K562 (cell line): ENCODE data around the gene GABARAP. TPM values are rescaled to one million over a fixed set of nuclear protein-coding genes. Genes with fewer than 3 reads are reported as not detected.

Experiments
- CREB1 ChIP-seq, 2 experiments: sonication (generic) in 1 of 2; formaldehyde crosslinking in 1 of 2; IDR thresholded peaks; 2 replicates each; pipeline versions ENCODE4 v1.6.1 to v1.8.0; 2012 to 2022; ENCODE audit warnings: inconsistent platforms in 1 of 2, mild to moderate bottlenecking in 1 of 2, missing genetic modification reagents in 1 of 2, moderate library complexity in 1 of 2
- FOXP1 ChIP-seq: sonication (generic); formaldehyde crosslinking; IDR thresholded peaks from 2 replicates; pipeline ENCODE4 v1.8.0; 2022; ENCODE audit warnings: mild to moderate bottlenecking, missing genetic modification reagents
- HDAC3 ChIP-seq: fragments of 450-650 bp; IDR thresholded peaks from 2 replicates; pipeline ENCODE4 v1.6.1; 2018; ENCODE audit warnings: borderline replicate concordance, mild to moderate bottlenecking, moderate library complexity; ENCODE audit not compliant: partially characterized antibody
- NFYB ChIP-seq: IDR thresholded peaks from 2 replicates; pipeline ENCODE4 v1.6.1; 2011; ENCODE audit warnings: mild to moderate bottlenecking, moderate library complexity; ENCODE audit not compliant: insufficient read length; ENCODE audit errors: extremely low read depth
- PHF21A ChIP-seq: fragments of 450-650 bp; IDR thresholded peaks from 2 replicates; pipeline ENCODE4 v1.6.1; 2017; ENCODE audit warnings: low read depth, borderline replicate concordance
- POLR3G ChIP-seq: IDR thresholded peaks from 2 replicates; pipeline ENCODE4 v1.6.1; 2011; ENCODE audit not compliant: insufficient read length, insufficient replicate concordance; ENCODE audit errors: extremely low read depth
- SRSF1 ChIP-seq: fragments of 200-400 bp; formaldehyde crosslinking; IDR thresholded peaks from 2 replicates; pipeline ENCODE4 v1.6.1; 2017; ENCODE audit warnings: mild to moderate bottlenecking, low read depth, low read length, moderate library complexity
- TAF7 ChIP-seq: fragments of 450-650 bp; IDR thresholded peaks from 2 replicates; pipeline ENCODE4 v1.6.1; 2016; ENCODE audit warnings: missing genetic modification characterization, missing compliant biosample characterization
- TARDBP ChIP-seq: fragments of 450-650 bp; IDR thresholded peaks from 2 replicates; pipeline ENCODE4 v1.6.1; 2016
- XRCC3 ChIP-seq: fragments of 450-650 bp; IDR thresholded peaks from 2 replicates; pipeline ENCODE4 v1.6.1; 2017; ENCODE audit warnings: mild to moderate bottlenecking, moderate library complexity
- ZNF3 ChIP-seq: fragments of 250-450 bp; sonication (Bioruptor Pico); IDR thresholded peaks from 2 replicates; pipeline ENCODE4 v1.5.0; 2021; ENCODE audit warnings: mild to moderate bottlenecking, moderate library complexity
- ZNF408 ChIP-seq: fragments of 250-450 bp; sonication (Bioruptor Pico); IDR thresholded peaks from 2 replicates; pipeline ENCODE4 v1.4.0; 2020; ENCODE audit warnings: low read depth, mild to moderate bottlenecking, moderate library complexity
- ZNF57 ChIP-seq: fragments of 450-650 bp; formaldehyde crosslinking; IDR thresholded peaks from 2 replicates; pipeline ENCODE4 v1.4.0; 2020; ENCODE audit warnings: mild to moderate bottlenecking, moderate library complexity
- ZNF764 ChIP-seq: fragments of 250-450 bp; sonication (Bioruptor Pico); IDR thresholded peaks from 2 replicates; pipeline ENCODE4 v1.4.0; 2020; ENCODE audit warnings: low read depth, mild to moderate bottlenecking, moderate library complexity
- polyA plus RNA-seq, 8 experiments: library from polyadenylated mRNA; depleted of rRNA in 4 of 8; stranded (reverse) in 5 of 8; unstranded in 3 of 8; fragments of >200 nt; fragmentation: Nextera tagmentation in 2 of 8; fragmentation: Illumina TruSeq in 1 of 8; extraction: Ambion mirVana in 2 of 8; extraction: Trizol in 1 of 8; gene quantifications; 2 replicates each; pipeline versions ENCODE4 v1.2.1 to v1.2.3, GENCODE V29; 2011 to 2014; ENCODE audit warnings: inconsistent platforms in 1 of 8, missing spikeins in 1 of 8
- total RNA-seq, 7 experiments: library from RNA; depleted of rRNA in 6 of 7; stranded (reverse); fragments of >200 nt in 6 of 7; fragmentation: Illumina TruSeq in 2 of 7; extraction: Trizol in 2 of 7; gene quantifications; 2 replicates each; pipeline versions ENCODE4 v1.2.1 to v1.2.3, GENCODE V29; 2011 to 2021; ENCODE audit warnings: low replicate concordance in 1 of 7
- TF ChIP-seq, protein P1 (sequence below), 2 experiments: fragments of 450-650 bp; IDR thresholded peaks; 2 replicates each; pipeline ENCODE4 v1.6.1; 2016; ENCODE audit warnings: mild to moderate bottlenecking in 2 of 2, borderline replicate concordance in 1 of 2, low read depth in 1 of 2, moderate library complexity in 1 of 2
- TF ChIP-seq, protein P2 (sequence below): sonication (generic); formaldehyde crosslinking; IDR thresholded peaks from 2 replicates; pipeline ENCODE4 v1.9.0; 2022; ENCODE audit warnings: mild to moderate bottlenecking, missing genetic modification reagents
- TF ChIP-seq, protein P3 (sequence below): sonication (generic); formaldehyde crosslinking; IDR thresholded peaks from 2 replicates; pipeline ENCODE4 v1.8.0; 2022; ENCODE audit warnings: mild to moderate bottlenecking, missing genetic modification reagents
- TF ChIP-seq, protein P4 (sequence below): fragments of 450-650 bp; conservative IDR thresholded peaks from 2 replicates; pipeline ENCODE4 v1.6.1; 2016; ENCODE audit warnings: missing genetic modification characterization, low read depth, mild to moderate bottlenecking, missing compliant biosample characterization, moderate library complexity

The GABARAP gene
- total and polyA plus RNA-seq, 9 of the 15 experiments (the other 6 are each of a cell fraction or from before 2014, with no cell fraction given): 47.5 to 373 (median 152) TPM

DNA sequence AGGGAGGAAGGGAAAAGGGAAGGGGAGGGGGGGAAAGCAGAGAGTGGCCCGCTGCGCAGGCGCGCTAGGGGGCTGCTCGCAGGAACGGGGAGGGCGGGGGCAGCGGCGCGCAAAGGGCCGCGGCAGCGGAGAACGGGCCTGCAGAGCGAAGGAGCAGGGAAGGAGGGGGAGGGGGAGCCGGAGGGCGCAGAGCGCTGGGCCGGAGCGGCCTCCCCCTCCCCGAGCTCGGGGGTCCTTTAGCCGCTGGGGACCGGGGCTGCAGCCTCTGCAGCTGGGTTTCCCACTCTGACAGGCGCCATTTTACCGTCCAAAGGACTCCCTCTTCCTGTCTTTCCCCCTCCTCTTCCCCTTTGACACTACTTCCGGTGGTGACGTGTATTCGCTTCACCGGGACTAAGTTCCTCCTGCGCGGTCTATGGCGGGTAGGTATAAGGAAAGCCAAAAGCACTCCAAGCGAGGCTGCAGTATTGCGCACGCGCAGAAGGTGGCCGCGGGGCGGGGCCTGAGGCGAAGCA is 9.5 kb upstream of the GABARAP start, which contains the start of gene CTDNEP1 (continued):
- TF ChIP-seq, protein P1, sequence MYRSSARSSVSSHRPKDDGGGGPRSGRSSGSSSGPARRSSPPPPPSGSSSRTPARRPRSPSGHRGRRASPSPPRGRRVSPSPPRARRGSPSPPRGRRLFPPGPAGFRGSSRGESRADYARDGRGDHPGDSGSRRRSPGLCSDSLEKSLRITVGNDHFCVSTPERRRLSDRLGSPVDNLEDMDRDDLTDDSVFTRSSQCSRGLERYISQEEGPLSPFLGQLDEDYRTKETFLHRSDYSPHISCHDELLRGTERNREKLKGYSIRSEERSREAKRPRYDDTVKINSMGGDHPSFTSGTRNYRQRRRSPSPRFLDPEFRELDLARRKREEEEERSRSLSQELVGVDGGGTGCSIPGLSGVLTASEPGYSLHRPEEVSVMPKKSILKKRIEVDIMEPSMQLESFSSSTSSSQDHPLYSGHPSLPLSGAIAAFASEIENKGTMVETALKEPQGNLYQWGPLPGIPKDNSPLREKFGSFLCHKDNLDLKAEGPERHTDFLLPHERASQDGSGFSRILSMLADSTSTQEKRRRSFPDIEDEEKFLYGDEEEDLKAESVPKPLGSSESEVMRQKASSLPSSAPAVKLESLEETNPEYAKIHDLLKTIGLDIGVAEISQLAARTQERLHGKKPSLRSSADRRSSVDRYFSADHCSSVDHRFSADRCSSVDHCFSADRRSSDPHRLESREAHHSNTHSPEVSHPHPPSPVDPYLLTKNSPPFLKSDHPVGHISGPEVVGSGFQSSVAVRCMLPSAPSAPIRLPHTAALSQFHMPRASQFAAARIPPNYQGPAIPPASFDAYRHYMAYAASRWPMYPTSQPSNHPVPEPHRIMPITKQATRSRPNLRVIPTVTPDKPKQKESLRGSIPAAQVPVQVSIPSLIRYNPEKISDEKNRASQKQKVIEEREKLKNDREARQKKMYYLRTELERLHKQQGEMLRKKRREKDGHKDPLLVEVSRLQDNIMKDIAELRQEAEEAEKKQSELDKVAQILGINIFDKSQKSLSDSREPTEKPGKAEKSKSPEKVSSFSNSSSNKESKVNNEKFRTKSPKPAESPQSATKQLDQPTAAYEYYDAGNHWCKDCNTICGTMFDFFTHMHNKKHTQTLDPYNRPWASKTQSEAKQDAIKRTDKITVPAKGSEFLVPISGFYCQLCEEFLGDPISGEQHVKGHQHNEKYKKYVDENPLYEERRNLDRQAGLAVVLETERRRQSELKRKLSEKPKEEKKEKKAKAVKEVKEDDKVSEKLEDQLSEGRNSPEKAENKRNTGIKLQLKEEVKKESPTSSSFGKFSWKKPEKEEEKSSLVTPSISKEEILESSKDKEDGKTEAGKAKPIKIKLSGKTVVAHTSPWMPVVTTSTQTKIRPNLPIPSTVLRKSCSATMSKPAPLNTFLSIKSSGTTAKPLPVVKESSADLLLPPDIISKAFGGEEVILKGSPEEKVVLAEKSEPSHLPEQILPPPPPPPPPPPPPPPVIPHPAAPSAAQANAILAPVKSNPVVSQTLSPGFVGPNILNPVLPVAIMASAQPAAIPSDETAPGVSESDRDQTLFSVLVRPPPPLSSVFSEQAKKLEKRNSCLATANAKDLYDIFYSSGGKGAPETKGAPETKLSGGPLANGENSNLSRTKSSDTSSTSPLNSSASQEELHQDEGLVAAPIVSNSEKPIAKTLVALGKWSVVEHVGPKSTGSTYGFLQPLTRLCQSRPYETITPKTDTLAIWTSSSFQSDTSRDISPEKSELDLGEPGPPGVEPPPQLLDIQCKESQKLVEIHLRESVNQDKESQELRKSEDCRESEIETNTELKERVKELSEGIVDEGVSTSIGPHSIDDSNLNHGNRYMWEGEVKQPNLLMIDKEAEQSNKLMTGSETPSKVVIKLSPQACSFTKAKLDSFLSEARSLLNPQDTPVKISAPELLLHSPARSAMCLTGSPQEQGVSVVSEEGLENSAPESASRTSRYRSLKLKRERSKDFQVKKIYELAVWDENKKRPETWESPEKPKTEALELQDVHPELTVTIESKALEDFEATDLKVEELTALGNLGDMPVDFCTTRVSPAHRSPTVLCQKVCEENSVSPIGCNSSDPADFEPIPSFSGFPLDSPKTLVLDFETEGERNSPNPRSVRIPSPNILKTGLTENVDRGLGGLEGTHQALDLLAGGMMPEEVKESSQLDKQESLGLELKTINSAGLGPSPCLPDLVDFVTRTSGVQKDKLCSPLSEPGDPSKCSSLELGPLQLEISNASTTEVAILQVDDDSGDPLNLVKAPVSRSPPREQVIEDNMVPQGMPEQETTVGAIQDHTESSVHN (IDR thresholded peaks at IDR 0.05; ENCODE audit: borderline replicate concordance in 1 of 2, low read depth in 1 of 2): no peak
- no peak for TF ChIP-seq FOXP1 (CRISPR knock-in tag)
- TF ChIP-seq SRSF1: no peak
- TF ChIP-seq, protein P2, sequence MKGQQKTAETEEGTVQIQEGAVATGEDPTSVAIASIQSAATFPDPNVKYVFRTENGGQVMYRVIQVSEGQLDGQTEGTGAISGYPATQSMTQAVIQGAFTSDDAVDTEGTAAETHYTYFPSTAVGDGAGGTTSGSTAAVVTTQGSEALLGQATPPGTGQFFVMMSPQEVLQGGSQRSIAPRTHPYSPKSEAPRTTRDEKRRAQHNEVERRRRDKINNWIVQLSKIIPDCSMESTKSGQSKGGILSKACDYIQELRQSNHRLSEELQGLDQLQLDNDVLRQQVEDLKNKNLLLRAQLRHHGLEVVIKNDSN: no peak
- no peak for TF ChIP-seq ZNF764 (CRISPR knock-in tag)
- no peak for TF ChIP-seq POLR3G
- TF ChIP-seq, protein P3, sequence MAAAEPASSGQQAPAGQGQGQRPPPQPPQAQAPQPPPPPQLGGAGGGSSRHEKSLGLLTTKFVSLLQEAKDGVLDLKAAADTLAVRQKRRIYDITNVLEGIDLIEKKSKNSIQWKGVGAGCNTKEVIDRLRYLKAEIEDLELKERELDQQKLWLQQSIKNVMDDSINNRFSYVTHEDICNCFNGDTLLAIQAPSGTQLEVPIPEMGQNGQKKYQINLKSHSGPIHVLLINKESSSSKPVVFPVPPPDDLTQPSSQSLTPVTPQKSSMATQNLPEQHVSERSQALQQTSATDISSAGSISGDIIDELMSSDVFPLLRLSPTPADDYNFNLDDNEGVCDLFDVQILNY: no peak
- no peak for TF ChIP-seq NFYB
- no peak for TF ChIP-seq XRCC3
- peak; percentile 68; the same call in 1 of the 2 replicates for TF ChIP-seq CREB1 (IDR thresholded peaks at IDR 0.05)
- TF ChIP-seq CREB1 (CRISPR knock-in tag; IDR thresholded peaks at IDR 0.05): no peak
- no peak for TF ChIP-seq TARDBP
- TF ChIP-seq ZNF3 (CRISPR knock-in tag): no peak
- peak; percentile 51 for TF ChIP-seq TAF7 (tag)
- TF ChIP-seq ZNF408 (CRISPR knock-in tag): no peak
- TF ChIP-seq, protein P4, sequence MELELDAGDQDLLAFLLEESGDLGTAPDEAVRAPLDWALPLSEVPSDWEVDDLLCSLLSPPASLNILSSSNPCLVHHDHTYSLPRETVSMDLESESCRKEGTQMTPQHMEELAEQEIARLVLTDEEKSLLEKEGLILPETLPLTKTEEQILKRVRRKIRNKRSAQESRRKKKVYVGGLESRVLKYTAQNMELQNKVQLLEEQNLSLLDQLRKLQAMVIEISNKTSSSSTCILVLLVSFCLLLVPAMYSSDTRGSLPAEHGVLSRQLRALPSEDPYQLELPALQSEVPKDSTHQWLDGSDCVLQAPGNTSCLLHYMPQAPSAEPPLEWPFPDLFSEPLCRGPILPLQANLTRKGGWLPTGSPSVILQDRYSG (tag): no peak
- no peak for TF ChIP-seq HDAC3
- TF ChIP-seq ZNF57 (CRISPR knock-in tag): no peak
- TF ChIP-seq PHF21A: no peak
